Measurements from ENCODE around the gene CDH8.

DNA sequence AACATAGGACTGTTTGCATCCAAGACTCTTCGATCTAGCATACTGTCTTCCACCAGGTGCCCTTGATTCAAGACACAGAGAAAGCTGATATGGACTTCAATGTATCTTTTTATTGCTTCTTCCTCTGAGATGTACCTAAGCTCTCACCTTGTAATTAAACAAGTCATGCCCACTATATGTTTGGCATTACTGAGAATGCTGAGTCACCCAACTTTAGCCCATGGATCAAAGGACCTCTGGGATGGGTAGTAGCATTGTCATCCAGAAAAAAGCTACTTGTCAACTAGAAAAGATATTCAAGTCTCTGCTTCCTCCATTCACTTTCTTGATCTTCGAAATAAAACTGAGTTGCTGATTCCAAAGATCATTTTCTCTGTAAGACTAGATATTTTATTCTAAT is 37.8 kb downstream of the CDH8 start:
- TF ChIP-seq, protein P1, sequence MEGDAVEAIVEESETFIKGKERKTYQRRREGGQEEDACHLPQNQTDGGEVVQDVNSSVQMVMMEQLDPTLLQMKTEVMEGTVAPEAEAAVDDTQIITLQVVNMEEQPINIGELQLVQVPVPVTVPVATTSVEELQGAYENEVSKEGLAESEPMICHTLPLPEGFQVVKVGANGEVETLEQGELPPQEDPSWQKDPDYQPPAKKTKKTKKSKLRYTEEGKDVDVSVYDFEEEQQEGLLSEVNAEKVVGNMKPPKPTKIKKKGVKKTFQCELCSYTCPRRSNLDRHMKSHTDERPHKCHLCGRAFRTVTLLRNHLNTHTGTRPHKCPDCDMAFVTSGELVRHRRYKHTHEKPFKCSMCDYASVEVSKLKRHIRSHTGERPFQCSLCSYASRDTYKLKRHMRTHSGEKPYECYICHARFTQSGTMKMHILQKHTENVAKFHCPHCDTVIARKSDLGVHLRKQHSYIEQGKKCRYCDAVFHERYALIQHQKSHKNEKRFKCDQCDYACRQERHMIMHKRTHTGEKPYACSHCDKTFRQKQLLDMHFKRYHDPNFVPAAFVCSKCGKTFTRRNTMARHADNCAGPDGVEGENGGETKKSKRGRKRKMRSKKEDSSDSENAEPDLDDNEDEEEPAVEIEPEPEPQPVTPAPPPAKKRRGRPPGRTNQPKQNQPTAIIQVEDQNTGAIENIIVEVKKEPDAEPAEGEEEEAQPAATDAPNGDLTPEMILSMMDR (IDR thresholded peaks at IDR 0.05; ENCODE audit: low read length): no peak
- TF ChIP-seq EZH2 (optimal IDR thresholded peaks at IDR 0.05; ENCODE audit: low read depth, low read length): no peak
